Cardiac muscle cell (in vitro differentiated cells and primary cell): ENCODE data around the gene EYA4. TPM values are rescaled to one million over a fixed set of nuclear protein-coding genes. Genes with fewer than 3 reads are reported as not detected.
A peak's percentile ranks its signal among the peaks of the same experiment; 100 is the strongest.

Source experiments
- DNase-seq, 2 donors: peaks; one replicate each; pipeline versions ENCODE4 v3.0.0 to v3.0.0-alpha.2; 2010 to 2017; ENCODE audit warnings: low read depth in 1 of 2, low spot score in 1 of 2
- H3K27ac ChIP-seq: fragments of 200-600 bp; sonication (generic); 2 replicates; pipeline ENCODE4 v1.5.1; 2016
- H3K27me3 ChIP-seq: fragments of 200-600 bp; sonication (generic); 2 replicates; pipeline ENCODE4 v1.6.0; 2016; ENCODE audit warnings: control low read depth
- H3K36me3 ChIP-seq: fragments of 200-600 bp; sonication (generic); 2 replicates; pipeline ENCODE4 v1.5.1; 2016; ENCODE audit warnings: control low read depth
- H3K4me1 ChIP-seq: fragments of 200-600 bp; sonication (generic); 2 replicates; pipeline ENCODE4 v1.8.1; 2017; ENCODE audit warnings: low read depth, mild to moderate bottlenecking, mixed run types
- H3K4me3 ChIP-seq: fragments of 200-600 bp; sonication (generic); 2 replicates; pipeline ENCODE4 v1.5.1; 2016; ENCODE audit warnings: mild to moderate bottlenecking
- H3K9me3 ChIP-seq: fragments of 200-600 bp; sonication (generic); 2 replicates; pipeline ENCODE4 v1.5.1; 2017; ENCODE audit warnings: low read depth, mild to moderate bottlenecking, control low read depth
- CTCF ChIP-seq: IDR thresholded peaks from 2 replicates; pipeline ENCODE4 v1.5.1; 2012; ENCODE audit warnings: low read depth, mild to moderate bottlenecking, low read length
- polyA plus RNA-seq: library from polyadenylated mRNA; unstranded; fragments of >200 nt; fragmentation: Nextera tagmentation; extraction: Ambion mirVana; gene quantifications from 2 replicates; pipeline ENCODE4 v1.2.1, GENCODE V29; 2016
- total RNA-seq: library from RNA; depleted of rRNA; stranded (reverse); fragments of >200 nt; gene quantifications from 2 replicates; pipeline ENCODE4 v1.2.3, GENCODE V29; 2016

The EYA4 gene
- total and polyA plus RNA-seq, 2 experiments from 2014 or later, result 0.03 to 0.11 TPM

DNA sequence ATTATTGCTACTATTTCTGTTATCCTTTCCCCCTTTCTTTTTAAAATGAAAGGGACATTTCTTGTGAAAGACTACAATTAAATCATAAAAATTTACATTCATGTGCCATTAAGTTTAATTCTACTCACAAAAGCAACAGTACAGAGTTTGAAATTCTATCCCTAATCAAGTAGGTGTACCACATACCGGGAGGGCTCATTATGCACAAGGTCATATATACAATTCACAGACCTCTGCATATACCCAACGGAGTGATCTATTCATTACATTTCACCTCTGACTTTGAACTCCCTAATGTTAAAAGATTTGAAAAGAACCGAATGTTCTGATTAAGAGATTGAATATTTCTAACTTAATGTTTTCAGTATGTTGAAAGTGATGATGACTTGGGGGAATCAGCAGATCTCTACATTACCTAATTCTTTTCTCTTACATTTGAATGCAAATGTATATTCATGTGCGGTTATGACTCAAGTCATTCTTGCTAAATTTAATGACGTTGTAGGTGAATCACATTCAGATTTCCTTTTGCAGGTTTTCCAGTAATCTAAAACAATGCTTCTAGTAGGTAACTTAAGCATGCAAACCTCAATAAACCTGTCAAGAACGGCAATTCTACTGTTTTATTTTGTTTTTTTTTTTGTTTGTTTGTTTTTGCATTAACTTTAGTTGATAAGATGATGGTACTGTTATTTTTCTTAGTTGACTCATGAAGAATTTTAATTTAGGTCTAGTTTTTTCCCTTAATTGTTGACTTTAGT lies 7.3 kb downstream of the EYA4 start:
- Histone ChIP-seq H3K27ac (no peak overlapping the region), H3K36me3 (no peaks in the 10 kb centered on the region), H3K27me3 (peaks cover 66% of the 10 kb centered on the region), H3K9me3 (no peaks in the 10 kb centered on the region), H3K4me1 (no peaks in the 10 kb centered on the region), H3K4me3 (no peak overlapping the region)
- no peak for TF ChIP-seq CTCF
- peak in 1 of 2 donors; percentile 55 for DNase-seq

DNA sequence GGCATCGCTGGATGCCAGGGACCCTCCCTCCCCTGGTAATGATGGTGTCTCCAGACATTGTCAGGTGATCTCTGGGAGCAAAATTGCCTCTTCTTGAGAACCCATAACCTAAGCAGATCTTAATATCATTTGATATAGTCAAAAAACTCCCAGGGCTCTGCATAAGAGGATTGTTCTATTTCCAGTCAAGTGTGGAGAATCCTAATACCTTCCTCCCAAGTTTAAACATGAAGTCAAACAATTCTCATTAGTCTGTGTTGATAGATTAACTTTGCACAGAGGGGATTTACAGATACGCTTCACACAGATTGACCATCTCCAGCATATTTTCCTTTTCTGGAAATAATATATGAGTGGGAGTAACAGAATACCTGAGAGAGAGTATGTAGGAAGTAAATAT lies 10.5 kb downstream of the EYA4 start:
- no peak for DNase-seq
- Histone ChIP-seq H3K9me3 (no peaks in the 10 kb centered on the region), H3K27me3 (peaks cover 38% of the 10 kb centered on the region), H3K4me1 (no peaks in the 10 kb centered on the region), H3K4me3 (no peak overlapping the region), H3K36me3 (no peaks in the 10 kb centered on the region), H3K27ac (no peak overlapping the region)
- TF ChIP-seq CTCF, result no peak

GRCh38 chr6:133254552-133255228 lies 13.5 kb downstream of the EYA4 start:
- Histone ChIP-seq H3K4me1 (no peaks in the 10 kb centered on the region), H3K9me3 (no peaks in the 10 kb centered on the region), H3K27me3 (peaks cover 8% of the 10 kb centered on the region), H3K4me3 (no peak overlapping the region), H3K27ac (no peak overlapping the region), H3K36me3 (no peaks in the 10 kb centered on the region)
- no peak for TF ChIP-seq CTCF
- DNase-seq, result peak in 1 of 2 donors; percentile 40

DNA sequence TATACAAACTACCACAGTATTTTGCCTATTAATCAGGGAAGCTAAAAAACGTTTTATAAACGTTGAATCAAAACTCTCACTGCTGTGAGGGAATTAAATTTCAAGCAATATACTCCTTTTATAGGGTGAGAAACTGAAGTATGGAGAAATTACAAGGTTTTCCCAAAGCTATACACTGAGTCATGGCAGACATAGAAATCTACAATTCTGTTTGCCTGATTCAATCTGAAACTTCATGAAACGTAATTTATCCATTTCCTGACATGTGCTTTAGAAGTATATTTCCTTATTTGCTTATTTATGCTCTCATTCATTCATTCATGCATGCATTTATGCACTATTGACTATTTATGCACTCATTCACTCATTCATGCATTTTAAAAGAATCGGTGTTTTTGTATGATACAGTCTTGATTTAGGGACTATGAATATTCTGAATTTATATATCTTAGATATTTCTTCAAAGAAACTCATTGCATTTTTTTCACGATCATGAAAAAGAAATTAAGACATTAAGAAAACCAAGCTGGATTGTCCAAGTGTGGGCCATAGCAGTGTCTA lies 16.5 kb downstream of the EYA4 start:
- DNase-seq, result no peak
- Histone ChIP-seq H3K27me3 (peaks cover 5% of the 10 kb centered on the region), H3K4me3 (no peak overlapping the region), H3K27ac (no peak overlapping the region), H3K4me1 (no peaks in the 10 kb centered on the region), H3K9me3 (no peaks in the 10 kb centered on the region), H3K36me3 (no peaks in the 10 kb centered on the region)
- TF ChIP-seq CTCF, result no peak

DNA sequence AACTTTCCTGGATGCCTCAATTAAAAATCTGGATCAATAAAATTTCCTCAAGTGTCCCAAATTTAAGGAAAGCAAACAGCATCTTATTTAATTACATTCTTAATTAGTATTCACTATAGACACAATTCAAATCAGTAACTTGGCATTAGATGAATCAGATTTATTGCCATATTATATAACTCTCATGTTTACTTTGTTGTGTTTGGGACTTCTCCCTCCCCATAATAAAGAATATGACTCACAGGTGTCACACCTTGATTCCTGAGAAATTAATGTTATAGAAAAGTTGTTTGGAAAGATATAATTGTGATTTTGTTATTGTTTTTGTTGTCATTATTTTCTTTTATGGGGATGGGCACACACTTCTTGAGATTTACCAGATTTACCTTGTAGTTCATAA lies 18.4 kb downstream of the EYA4 start:
- H3K36me3 ChIP-seq, result no peaks in the 10 kb centered on the region
- no peak for TF ChIP-seq CTCF

More for the DNA sequence above, 18.4 kb downstream of the EYA4 start:
- Histone ChIP-seq H3K27ac (no peak overlapping the region), H3K4me1 (no peaks in the 10 kb centered on the region), H3K27me3 (peaks cover 2% of the 10 kb centered on the region), H3K4me3 (no peak overlapping the region), H3K9me3 (no peaks in the 10 kb centered on the region)
- DNase-seq, result no peak
